SU-DHL-6 (cell line): Measurements from ENCODE around the gene SLC7A6.
A peak's percentile ranks its signal among the peaks of the same experiment; 100 is the strongest.
"Not testable (repeated sequence)": the region's sequence is repeated elsewhere in the genome, so short reads cannot be mapped to it uniquely, and the experiment has no call there.

Experiments
- H2AFZ ChIP-seq: fragments of 200-600 bp; sonication (generic); 2 replicates; pipeline ENCODE4 v1.6.1; 2014; ENCODE audit warnings: low read depth, mild to moderate bottlenecking, moderate library complexity, mixed read lengths, antibody characterized with exemption, low read length; ENCODE audit not compliant: severe bottlenecking
- H3F3A ChIP-seq: fragments of 200-600 bp; shearing (Covaris generic); 2 replicates; pipeline ENCODE4 v1.6.0; 2016; ENCODE audit warnings: antibody characterized with exemption, mild to moderate bottlenecking; ENCODE audit not compliant: insufficient read depth
- H3K27ac ChIP-seq: fragments of 200-600 bp; sonication (generic); 2 replicates; pipeline ENCODE4 v1.5.1; 2016; ENCODE audit warnings: low read depth, mild to moderate bottlenecking, low read length, moderate library complexity, mixed read lengths
- H3K27me3 ChIP-seq: fragments of 200-600 bp; sonication (generic), shearing (Covaris generic); 2 replicates; pipeline ENCODE4 v1.6.0; 2014; ENCODE audit warnings: mild to moderate bottlenecking, low read length
- H3K36me3 ChIP-seq: fragments of 200-600 bp; sonication (generic); 2 replicates; pipeline ENCODE4 v1.6.1; 2014; ENCODE audit warnings: mild to moderate bottlenecking, low read length, mixed read lengths
- H3K4me2 ChIP-seq: fragments of 300-600, 200-600 bp; shearing (Covaris generic), sonication (generic); 2 replicates; pipeline ENCODE4 v1.6.0; 2014; ENCODE audit warnings: low read length, low read depth, mild to moderate bottlenecking; ENCODE audit not compliant: poor library complexity, severe bottlenecking
- H3K4me3 ChIP-seq: fragments of 200-600 bp; sonication (generic); 2 replicates; pipeline ENCODE4 v1.5.1; 2014; ENCODE audit warnings: antibody characterized with exemption, low read length, mild to moderate bottlenecking, mixed read lengths; ENCODE audit not compliant: insufficient read depth, poor library complexity, severe bottlenecking
- H3K79me2 ChIP-seq: fragments of 200-600 bp; sonication (generic); 2 replicates; pipeline ENCODE4 v1.6.1; 2014; ENCODE audit warnings: mild to moderate bottlenecking, low read length, moderate library complexity; ENCODE audit not compliant: insufficient read depth
- H3K9ac ChIP-seq: fragments of 200-600 bp; sonication (generic); 2 replicates; pipeline ENCODE4 v1.7.0; 2014; ENCODE audit warnings: mild to moderate bottlenecking, low read length
- H3K9me2 ChIP-seq: fragments of 200-600 bp; sonication (generic); replicated peaks from 2 replicates; pipeline ENCODE4 v1.6.1; 2014; ENCODE audit warnings: low read length; ENCODE audit not compliant: insufficient read depth
- H3K9me3 ChIP-seq: fragments of 200-600 bp; sonication (generic); 2 replicates; pipeline ENCODE4 v1.6.1; 2014; ENCODE audit warnings: low read length, mixed read lengths; ENCODE audit not compliant: insufficient read depth
- H4K20me1 ChIP-seq: fragments of 200-600 bp; sonication (generic); 2 replicates; pipeline ENCODE4 v1.6.1; 2014; ENCODE audit warnings: low read depth, mild to moderate bottlenecking, antibody characterized with exemption, low read length, moderate library complexity, mixed read lengths
- EZH2phosphoT487 ChIP-seq: fragments of 200-600 bp; sonication (generic), shearing (Covaris generic); conservative IDR thresholded peaks from 2 replicates; pipeline ENCODE4 v1.6.1; 2018; ENCODE audit warnings: mild to moderate bottlenecking, antibody characterized with exemption, low read length, moderate library complexity, mixed read lengths
- TF ChIP-seq, protein P1 (sequence below): fragments of 200-600 bp; sonication (generic); IDR thresholded peaks from one replicate; pipeline ENCODE4 v1.5.1; 2017; ENCODE audit warnings: antibody characterized with exemption, mild to moderate bottlenecking, low read length, moderate library complexity; ENCODE audit not compliant: insufficient read depth, poor library complexity, severe bottlenecking

The SLC7A6 gene

DNA sequence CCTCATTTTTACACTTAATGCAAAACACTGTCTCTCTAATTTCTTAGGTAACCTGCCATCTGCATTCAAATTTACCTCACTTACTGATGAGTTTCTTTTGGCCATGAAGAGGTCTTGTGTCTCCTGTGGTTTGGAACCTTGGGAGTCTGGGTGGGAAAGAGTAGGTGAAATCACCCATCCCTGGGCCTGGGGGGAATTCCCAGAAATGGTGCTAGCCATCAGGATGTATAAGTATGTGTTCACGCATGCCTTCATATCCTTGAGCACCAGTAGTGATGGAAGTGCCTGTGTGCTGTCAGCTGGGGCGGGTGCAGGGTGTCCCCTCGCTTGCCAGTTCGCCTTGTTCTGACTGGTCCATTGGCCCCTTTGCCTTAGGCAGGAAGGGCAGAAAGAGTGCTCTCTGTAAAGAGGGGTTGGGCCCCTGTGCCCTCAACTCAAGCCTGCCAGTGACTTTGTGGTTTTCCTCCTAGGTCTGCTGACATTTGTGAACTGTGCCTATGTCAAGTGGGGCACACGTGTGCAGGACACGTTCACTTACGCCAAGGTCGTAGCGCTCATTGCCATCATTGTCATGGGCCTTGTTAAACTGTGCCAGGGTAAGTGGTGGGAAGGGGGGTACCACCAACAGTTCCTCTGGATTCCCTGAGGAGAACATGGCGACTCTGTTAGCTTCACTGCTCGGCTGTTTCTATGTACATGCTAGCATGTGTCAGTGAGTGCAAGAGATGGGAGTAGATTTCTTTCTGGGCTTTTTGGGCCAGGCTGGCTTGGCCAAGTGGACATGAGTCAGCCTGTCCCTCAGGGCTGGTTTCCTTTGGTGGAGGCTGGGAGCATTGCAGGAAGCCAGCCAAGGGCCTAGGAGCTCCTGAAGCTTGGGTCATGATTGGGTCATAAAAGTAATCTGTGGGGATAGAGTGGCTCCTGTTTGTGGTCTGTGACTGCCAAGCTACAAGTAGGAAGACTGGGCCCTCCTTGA, 23.2 kb downstream of the SLC7A6 start:
- no peak overlapping the region for H3K9ac ChIP-seq
- H3K9me3 ChIP-seq = no peaks in the 10 kb centered on the region
- peak overlapping the region; percentile 2 for H3K4me2 ChIP-seq
- H3K4me3 ChIP-seq = no peak overlapping the region
- no peaks in the 10 kb centered on the region for H3K36me3 ChIP-seq
- H4K20me1 ChIP-seq = no peaks in the 10 kb centered on the region
- peak overlapping the region; percentile 48 for H3K27ac ChIP-seq
- no peak for TF ChIP-seq EZH2phosphoT487
- TF ChIP-seq, protein P1, sequence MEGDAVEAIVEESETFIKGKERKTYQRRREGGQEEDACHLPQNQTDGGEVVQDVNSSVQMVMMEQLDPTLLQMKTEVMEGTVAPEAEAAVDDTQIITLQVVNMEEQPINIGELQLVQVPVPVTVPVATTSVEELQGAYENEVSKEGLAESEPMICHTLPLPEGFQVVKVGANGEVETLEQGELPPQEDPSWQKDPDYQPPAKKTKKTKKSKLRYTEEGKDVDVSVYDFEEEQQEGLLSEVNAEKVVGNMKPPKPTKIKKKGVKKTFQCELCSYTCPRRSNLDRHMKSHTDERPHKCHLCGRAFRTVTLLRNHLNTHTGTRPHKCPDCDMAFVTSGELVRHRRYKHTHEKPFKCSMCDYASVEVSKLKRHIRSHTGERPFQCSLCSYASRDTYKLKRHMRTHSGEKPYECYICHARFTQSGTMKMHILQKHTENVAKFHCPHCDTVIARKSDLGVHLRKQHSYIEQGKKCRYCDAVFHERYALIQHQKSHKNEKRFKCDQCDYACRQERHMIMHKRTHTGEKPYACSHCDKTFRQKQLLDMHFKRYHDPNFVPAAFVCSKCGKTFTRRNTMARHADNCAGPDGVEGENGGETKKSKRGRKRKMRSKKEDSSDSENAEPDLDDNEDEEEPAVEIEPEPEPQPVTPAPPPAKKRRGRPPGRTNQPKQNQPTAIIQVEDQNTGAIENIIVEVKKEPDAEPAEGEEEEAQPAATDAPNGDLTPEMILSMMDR = no peak
- H3K79me2 ChIP-seq = peaks cover 43% of the 10 kb centered on the region
- H3K27me3 ChIP-seq = no peaks in the 10 kb centered on the region
- H3K9me2 ChIP-seq = no peaks in the 10 kb centered on the region
- H2AFZ ChIP-seq = no peak overlapping the region
- peaks cover 30% of the 10 kb centered on the region for H3F3A ChIP-seq

DNA sequence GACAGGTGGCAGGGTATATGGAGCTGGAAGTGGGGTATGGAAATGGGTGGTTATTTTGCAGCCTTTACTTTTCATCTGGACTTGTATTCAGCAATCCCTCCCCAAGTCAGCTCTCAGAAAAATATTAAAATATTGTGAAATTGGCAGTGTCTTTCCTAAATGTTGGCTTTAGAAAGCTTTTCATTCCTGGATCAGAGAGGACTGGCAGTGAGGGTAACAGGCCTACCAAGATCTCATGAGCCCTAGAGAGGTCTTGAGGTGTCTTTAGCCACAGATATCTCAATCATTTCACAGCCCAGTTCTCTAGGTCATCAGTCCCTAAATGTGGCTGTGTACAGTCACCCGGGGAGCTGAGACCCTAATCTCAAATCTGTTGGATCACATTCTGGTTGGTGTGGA, 23.9 kb downstream of the SLC7A6 start:
- Histone ChIP-seq H3K4me3 (no peak overlapping the region), H3K27me3 (no peaks in the 10 kb centered on the region), H3K9ac (no peak overlapping the region), H2AFZ (no peak overlapping the region), H3K27ac (0 out of 2 replicates have a peak overlapping the region, but pooled peaks have one; percentile 48), H3K4me2 (no peak overlapping the region), H3F3A (peaks cover 23% of the 10 kb centered on the region), H3K36me3 (no peaks in the 10 kb centered on the region), H3K9me2 (no peaks in the 10 kb centered on the region), H4K20me1 (no peaks in the 10 kb centered on the region), H3K9me3 (no peaks in the 10 kb centered on the region), H3K79me2 (peaks cover 37% of the 10 kb centered on the region)
- TF ChIP-seq, protein P1 = no peak
- no peak for TF ChIP-seq EZH2phosphoT487

DNA sequence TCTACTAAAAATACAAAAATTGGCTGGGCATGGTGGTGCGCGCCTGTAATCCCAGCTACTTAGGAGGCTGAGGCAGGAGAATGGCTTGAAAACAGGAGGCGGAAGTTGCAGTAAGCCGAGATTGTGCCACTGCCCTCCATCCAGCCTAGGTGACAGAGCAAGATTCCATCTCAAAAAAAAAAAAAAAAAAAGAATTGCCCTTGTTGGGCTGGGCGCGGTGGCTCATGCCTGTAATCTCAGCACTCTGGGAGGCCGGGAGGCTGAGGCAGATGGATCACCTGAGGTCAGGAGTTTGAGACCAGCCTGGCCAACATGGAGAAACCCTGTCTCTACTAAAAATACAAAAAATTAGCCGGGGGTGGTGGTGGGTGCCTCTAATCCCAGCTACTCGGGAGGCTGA, 24.5 kb downstream of the SLC7A6 start:
- H3K36me3 ChIP-seq, H3K27ac ChIP-seq: not testable (repeated sequence)
- H3K79me2 ChIP-seq = peaks cover 37% of the 10 kb centered on the region

DNA sequence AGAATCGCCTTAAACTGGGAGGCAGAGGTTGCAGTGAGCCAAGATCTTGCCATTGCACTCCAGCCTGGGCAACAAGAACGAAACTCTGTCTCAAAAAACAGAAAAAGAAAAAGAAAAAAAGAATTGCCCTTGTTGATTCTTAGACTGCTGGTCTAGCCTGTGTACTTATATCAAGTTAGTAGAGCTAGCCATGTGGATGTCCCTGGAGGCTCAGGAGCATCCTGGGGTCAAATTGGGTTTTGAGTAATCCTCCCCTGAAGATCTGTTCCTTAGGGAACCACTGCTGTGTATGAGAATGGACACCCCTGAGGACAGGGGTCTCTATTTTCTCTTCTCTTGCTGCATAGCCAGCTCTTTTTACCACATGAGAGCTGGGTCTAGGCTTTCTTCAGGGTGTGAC, 24.9 kb downstream of the SLC7A6 start:
- Histone ChIP-seq H3K27ac (0 out of 2 replicates have a peak overlapping the region, but pooled peaks have one; percentile 9), H3K36me3 (no peaks in the 10 kb centered on the region), H3K79me2 (peaks cover 37% of the 10 kb centered on the region)

More for the DNA sequence above, 24.5 kb downstream of the SLC7A6 start:
- H2AFZ ChIP-seq, H3K9me3 ChIP-seq, H3K4me3 ChIP-seq, H3K9ac ChIP-seq, H3K9me2 ChIP-seq, H4K20me1 ChIP-seq, H3K27me3 ChIP-seq, H3K4me2 ChIP-seq: not testable (repeated sequence)
- H3F3A ChIP-seq = peaks cover 17% of the 10 kb centered on the region

More for the DNA sequence above, 24.9 kb downstream of the SLC7A6 start:
- peaks cover 13% of the 10 kb centered on the region for H3F3A ChIP-seq
- H3K9me2 ChIP-seq = no peaks in the 10 kb centered on the region
- H2AFZ ChIP-seq = no peak overlapping the region
- TF ChIP-seq, protein P1 = no peak
- TF ChIP-seq EZH2phosphoT487 = no peak
- H3K27me3 ChIP-seq = no peaks in the 10 kb centered on the region
- H3K9ac ChIP-seq = no peak overlapping the region
- H3K4me2 ChIP-seq = no peak overlapping the region
- no peak overlapping the region for H3K4me3 ChIP-seq
- H4K20me1 ChIP-seq = no peaks in the 10 kb centered on the region
- no peaks in the 10 kb centered on the region for H3K9me3 ChIP-seq
